PC-9 (cell line): ENCODE results near the gene QRFP.

Experiments
- EZH2 ChIP-seq: fragments of 200-600 bp; sonication (generic); IDR thresholded peaks from 2 replicates; pipeline ENCODE4 v1.8.0; 2017; ENCODE audit warnings: antibody characterized with exemption, low read depth
- TF ChIP-seq, protein P1 (sequence below): fragments of 200-600 bp; sonication (generic); conservative IDR thresholded peaks from 2 replicates; pipeline ENCODE4 v1.6.1; 2017; ENCODE audit warnings: mixed run types, antibody characterized with exemption, mild to moderate bottlenecking, moderate library complexity

DNA sequence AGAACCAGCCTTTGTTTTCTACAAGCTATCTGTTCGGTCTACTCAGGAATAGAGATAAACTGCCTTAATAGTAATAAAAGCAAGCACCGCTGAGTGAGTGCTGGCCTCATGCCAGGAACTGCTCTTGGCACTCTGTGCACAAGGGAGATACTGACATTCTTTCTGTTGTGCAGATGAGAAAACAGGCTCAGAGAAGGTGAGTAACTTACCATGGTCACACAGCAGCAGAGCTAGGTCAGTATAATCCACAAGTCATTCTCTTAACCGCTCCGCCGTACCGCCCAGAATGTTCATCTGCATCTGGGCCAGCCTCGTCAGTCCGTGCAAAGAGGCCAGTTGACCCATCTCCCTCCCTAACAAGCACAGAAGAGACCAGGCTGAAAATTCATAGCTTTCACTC is 27.4 kb downstream of the QRFP start:
- TF ChIP-seq, protein P1, sequence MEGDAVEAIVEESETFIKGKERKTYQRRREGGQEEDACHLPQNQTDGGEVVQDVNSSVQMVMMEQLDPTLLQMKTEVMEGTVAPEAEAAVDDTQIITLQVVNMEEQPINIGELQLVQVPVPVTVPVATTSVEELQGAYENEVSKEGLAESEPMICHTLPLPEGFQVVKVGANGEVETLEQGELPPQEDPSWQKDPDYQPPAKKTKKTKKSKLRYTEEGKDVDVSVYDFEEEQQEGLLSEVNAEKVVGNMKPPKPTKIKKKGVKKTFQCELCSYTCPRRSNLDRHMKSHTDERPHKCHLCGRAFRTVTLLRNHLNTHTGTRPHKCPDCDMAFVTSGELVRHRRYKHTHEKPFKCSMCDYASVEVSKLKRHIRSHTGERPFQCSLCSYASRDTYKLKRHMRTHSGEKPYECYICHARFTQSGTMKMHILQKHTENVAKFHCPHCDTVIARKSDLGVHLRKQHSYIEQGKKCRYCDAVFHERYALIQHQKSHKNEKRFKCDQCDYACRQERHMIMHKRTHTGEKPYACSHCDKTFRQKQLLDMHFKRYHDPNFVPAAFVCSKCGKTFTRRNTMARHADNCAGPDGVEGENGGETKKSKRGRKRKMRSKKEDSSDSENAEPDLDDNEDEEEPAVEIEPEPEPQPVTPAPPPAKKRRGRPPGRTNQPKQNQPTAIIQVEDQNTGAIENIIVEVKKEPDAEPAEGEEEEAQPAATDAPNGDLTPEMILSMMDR = no peak
- no peak for TF ChIP-seq EZH2
